ENCODE measurements around the gene KCNQ4.

KCNQ4 gene

DNA sequence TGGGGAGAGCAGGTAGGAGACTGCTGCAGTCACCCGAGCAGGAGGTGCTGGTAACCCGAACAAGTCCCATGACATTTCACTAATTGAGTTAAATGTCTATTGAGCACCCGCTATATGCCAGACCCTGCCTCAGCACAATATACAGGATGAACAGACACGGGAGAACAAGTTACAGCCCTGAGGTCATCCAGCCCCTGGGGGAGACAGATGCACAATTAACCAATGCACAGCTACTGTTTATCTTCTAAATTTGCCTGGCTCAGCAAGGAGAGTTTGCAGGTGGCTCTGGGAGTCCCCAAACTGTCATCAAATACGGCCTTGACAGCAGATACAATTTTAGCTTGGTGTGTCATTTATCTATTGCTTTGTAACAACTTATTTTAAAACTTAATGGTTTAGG, 60.5 kb downstream of the KCNQ4 start:
- no peak for DNase-seq

GRCh38 chr1:40844887-40845878, 61.6 kb downstream of the KCNQ4 start:
- peak in 1 of 6 experiments; percentile 20 for DNase-seq

GRCh38 chr1:40845895-40846294, 62.3 kb downstream of the KCNQ4 start:
- no peak for DNase-seq

GRCh38 chr1:40847023-40847745, 63.6 kb downstream of the KCNQ4 start:
- DNase-seq = no peak

GRCh38 chr1:40848530-40849189, 65.1 kb downstream of the KCNQ4 start:
- no peak for DNase-seq

GRCh38 chr1:40849801-40850592, 66.4 kb downstream of the KCNQ4 start:
- DNase-seq = peak; percentile 63 to 89 (median 66)

DNA sequence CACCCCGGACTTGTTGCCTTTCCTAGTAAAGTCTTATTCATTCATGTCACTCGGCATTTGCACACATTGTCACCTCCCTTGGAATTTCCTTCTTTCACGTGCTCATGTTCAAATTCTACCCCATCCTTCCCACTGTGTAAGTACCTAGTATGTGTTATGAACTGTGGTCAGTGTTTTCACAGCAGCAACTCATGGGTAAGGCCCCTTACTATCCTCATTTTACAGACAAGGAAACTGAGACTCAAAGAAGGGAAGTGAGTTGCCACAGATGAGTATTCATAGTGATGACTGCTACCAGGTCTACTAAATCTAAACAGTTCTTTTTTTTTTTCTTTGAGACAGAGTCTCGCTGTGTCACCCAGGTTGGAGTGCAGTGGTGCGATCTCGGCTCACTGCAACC, 68.1 kb downstream of the KCNQ4 start:
- no peak for DNase-seq

DNA sequence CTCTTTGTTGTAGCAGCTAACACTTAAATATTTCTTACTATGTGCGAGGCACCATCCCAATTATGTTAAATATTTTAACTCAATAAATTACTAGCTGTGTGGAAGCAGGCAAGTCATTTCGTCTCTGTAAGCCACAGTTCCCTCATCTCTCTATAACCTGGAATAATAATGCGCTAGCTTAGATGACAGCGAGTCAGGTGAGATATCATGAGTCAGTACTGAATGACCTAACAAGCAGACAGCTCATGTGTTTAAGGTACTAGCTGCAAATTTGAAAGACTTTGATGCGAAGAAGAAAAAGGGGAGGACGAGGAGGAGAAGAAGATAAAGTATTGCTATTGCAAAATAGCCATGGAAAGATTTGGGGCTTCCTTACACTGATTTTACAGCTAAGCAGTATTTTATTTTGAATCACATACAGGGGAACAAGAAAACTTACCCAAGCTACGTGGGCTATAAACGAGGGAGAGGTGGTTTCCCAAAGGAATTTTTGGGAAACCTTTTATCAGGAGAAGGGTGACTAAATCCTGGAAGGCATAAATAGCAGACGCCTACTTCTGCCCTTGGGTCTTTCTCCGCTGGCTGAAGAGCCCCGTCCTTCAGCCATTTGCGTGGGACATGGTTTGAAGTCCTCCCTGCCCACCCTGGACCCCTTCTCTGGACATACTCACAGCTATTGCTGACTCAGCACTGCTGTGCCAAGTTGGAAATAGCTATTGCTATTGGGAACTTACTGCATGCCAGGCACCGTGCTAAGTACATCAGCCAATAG, 69.7 kb downstream of the KCNQ4 start:
- DNase-seq = no peak

GRCh38 chr1:40853885-40854170, 70.2 kb downstream of the KCNQ4 start:
- DNase-seq = no peak

DNA sequence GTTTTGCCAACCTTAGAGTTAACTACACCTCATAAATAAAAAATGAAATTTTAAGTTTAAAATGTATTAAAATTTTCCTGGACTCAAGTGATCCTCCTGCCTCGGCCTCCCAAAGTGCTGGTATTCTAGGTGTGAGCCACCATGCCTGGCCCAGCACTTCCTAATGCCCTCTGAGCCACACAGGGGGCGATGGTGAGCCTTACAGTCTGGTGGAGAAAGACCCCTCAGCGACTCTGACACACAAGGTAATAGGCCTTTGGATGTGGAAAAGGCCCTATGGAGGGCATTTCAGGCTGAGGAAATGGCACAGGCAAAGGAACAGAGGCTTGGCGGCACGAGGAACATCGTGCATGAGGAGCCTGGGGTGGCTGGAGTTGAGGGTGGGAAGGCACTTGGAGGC, 71.9 kb downstream of the KCNQ4 start:
- no peak for DNase-seq

DNA sequence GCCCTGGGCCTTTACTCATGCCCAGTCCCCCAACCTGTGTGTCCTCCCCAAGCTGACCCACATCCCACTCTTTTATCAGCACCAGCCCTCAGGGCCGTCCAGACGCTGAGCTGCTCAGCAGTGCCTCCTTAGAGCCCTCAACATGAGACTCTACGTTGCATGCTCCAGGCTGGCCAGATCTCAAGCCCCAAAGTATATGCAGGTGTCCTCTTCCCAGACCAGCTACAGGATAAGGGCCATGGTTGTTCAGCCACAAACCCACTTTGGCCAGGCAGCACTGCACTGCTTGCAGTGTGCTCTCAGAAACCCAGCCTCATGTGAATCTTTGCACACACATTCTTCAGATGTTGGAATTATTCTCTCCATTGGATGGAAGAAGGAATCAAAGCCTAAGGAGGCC, 72.5 kb downstream of the KCNQ4 start:
- DNase-seq = no peak

DNA sequence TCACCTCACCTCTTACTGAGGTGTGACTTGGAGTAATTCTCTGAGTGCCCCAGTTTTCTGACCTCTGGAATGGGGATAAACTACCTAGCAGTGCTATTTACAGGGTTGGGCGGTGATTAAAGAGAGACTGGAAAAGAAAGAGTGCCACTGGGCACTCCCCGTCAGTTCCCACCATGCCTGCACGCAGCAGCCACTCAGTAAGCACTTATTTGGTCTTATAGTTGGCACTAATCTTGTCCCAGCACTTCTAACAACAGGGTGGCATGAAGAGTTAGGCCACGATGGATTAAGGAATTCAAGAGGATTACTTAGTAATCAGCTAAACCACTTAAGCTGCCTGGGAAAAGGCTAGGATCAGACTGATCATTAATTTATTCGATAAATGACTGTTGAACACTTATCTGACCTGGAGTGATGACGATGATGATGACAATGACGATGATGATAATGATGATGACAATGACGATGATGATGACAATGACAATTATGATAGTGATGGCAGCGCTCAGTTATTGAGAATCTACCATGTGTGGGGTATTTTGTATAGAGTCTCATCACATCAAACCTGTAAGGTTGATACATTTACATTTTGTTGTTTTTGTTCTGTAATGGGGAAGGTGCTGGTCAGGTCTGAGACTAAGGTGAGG, 73.2 kb downstream of the KCNQ4 start:
- DNase-seq = no peak

DNA sequence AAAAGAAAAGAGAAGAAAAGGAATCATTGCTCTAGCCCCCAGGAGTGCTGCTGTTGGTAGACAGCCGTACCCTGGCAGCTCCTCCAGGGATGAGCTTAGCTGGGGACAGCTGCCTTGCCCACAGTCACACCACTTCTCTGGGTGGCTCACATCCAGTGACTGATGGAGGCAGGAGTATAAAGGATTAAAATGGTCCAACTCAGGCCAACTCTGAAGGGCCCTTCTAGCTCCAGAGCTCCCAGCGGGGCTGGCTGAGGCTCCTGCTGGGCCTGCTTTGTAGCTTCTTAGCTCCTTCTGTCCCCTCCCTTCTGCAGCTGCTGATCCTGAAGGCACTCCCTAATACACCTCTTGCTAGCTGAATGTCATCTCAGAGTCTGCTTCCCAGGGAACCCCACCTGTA, 74.2 kb downstream of the KCNQ4 start:
- DNase-seq = no peak

- DNase-seq = no peak
Measured at GRCh38 chr1:40858856-40859416, 75.3 kb downstream of the KCNQ4 start.

DNA sequence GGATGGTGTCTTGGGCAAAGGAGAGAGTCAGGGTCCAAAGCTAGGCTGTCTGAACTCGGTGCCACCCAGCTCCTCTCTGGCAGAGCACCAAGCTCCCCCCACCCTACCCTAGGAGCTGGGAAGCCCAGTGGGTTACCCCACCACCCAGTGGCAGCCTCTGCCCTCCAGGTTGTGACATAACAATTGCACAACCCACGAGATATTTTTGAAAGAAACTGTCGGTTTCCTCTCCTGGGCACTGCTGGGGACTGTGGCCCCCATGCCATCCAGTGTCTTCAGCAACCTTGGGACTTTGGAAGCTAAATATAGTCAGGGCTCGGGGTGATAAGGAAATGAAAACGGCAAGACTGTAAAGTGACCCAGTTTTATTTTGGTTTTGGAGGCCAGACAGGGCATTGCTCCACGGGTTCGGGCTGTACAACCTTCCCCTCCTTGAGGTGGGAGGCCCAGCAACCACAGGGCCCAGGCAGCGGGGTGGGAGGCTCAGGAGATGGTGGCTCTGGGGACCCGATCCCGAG, 77.2 kb downstream of the KCNQ4 start:
- DNase-seq = no peak

DNA sequence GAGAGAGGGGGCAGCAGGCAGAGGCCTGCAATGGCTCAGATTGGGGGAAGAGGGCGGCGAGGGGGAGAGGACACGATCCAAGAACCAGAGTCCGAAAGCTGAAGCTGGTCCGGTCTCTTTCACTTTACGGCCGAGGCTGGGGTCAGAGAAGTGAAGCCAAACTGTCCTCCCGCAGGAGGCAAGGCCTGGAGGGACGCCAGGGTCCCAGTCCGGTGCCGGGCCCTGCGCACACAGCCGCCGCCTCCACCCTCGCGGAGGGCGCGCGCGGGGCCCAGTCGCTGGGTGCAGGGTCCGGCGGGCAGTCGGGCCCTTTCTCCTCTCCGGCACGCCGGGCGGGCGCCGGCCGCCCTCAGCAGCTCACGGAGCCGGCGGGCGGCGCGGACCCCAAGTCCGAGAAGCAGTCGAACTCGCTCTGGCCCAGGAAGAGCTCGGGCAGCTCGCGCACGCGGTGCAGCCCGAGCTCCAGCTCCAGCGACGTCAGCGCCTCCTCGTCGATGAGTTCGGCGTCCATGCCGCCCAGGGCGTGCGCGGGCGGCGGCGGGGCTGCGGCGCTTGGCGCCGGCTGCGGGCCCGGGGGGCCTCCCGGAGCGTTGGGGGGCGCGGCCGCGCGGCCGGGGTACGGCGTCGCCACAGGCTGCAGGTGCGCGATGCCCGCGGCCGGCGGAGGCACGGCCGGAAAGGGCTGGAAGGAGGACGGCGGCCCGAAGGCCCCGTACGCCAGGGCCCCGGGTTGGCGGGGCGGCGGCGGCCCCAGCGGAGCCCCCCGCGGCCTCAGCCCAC, 77.8 kb downstream of the KCNQ4 start:
- peak in 5 of 6 experiments; percentile 19 to 41 (median 38) for DNase-seq

GRCh38 chr1:40862008-40862863, 78.6 kb downstream of the KCNQ4 start, which contains the start of gene CITED4:
TSS of gene CITED4 (minus strand) at chr1:40862363. CDS start at chr1:40862127, 236 bp downstream.
- peak; percentile 90 to 97 (median 96) for DNase-seq

GRCh38 chr1:40868051-40868723, 84.6 kb downstream of the KCNQ4 start:
- DNase-seq = no peak
